Measurements from ENCODE around the gene ULK3. TPM values are rescaled to one million over a fixed set of nuclear protein-coding genes. Genes with fewer than 3 reads are reported as not detected.

ULK3 gene
- total RNA-seq, 1 donor from 2014 or later, result 37.3 TPM

DNA sequence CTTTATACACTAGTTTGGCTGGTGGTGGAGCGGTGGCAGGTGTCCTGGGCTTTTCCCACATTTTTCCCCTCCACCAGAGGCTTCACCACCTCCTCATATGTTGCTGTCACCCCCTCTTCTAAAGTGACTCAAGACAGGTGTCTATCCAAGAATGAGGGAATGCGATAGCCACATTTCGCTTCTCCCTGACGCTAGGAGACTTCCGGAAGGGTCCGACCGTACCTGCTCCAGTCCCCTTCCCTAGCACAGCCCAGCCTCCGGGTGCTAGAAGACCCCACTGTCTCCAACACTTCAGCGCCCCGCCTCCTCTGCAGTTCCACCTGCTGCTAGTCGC lies 29.7 kb upstream of the ULK3 start:
- Mint-ChIP-seq H3K27ac (peak overlapping the region; percentile 96), H3K27me3 (peaks cover 2% of the 10 kb centered on the region), H3K4me3 (ENCODE audit: low read depth) (peak overlapping the region; percentile 92), H3K4me1 (ENCODE audit: low read depth) (peaks cover 17% of the 10 kb centered on the region), H3K36me3 (ENCODE audit: insufficient read depth) (peaks cover 11% of the 10 kb centered on the region), H3K9me3 (ENCODE audit: low read depth) (no peaks in the 10 kb centered on the region)
- TF ChIP-seq, protein P1, sequence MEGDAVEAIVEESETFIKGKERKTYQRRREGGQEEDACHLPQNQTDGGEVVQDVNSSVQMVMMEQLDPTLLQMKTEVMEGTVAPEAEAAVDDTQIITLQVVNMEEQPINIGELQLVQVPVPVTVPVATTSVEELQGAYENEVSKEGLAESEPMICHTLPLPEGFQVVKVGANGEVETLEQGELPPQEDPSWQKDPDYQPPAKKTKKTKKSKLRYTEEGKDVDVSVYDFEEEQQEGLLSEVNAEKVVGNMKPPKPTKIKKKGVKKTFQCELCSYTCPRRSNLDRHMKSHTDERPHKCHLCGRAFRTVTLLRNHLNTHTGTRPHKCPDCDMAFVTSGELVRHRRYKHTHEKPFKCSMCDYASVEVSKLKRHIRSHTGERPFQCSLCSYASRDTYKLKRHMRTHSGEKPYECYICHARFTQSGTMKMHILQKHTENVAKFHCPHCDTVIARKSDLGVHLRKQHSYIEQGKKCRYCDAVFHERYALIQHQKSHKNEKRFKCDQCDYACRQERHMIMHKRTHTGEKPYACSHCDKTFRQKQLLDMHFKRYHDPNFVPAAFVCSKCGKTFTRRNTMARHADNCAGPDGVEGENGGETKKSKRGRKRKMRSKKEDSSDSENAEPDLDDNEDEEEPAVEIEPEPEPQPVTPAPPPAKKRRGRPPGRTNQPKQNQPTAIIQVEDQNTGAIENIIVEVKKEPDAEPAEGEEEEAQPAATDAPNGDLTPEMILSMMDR (IDR thresholded peaks at IDR 0.05; ENCODE audit: unreplicated experiment), result no peak
- no peak for DNase-seq (ENCODE audit: low spot score, unreplicated experiment)

DNA sequence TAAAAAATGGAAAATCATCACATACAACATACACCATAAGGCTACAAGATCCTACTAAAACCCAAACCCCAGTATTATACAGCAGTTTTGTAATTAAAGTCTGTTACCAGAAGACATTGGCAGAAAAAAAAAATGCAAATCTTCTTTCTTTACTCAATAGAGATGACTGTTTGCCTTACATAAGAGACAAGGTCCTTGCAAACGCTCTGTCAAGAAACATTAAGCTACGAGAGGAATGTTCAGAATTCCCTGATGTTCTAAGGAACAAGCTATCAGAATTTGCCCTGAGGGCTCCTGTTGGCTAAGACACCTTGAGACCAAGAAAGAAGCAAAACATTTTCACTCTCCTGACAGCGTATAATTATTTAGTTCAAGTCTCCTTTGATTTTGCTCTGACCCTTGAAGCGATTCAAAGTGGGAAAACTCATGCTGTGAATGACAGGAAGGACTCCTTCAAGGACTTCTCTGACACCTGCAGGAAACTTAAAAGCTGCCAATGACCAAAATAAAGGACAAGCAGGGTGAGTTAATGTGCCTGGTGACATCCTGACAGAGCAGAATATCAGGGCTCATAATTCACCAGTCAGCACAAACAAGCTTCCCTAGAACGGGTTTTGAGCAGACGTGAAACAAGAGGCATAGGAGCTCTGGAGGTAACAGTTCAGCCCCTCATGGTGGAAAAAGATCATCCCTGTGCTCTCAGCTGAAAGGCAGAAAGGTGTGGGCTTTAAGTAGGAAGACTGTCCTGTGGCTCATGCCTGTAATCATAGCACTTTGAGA lies 27.7 kb upstream of the ULK3 start:
- no peaks in the 10 kb centered on the region for H3K27me3 Mint-ChIP-seq
- H3K27ac Mint-ChIP-seq, result no peak overlapping the region
- H3K9me3 Mint-ChIP-seq (ENCODE audit: low read depth), result no peaks in the 10 kb centered on the region
- H3K4me3 Mint-ChIP-seq (ENCODE audit: low read depth), result peak overlapping the region; percentile 49
- H3K36me3 Mint-ChIP-seq (ENCODE audit: insufficient read depth), result peaks cover 15% of the 10 kb centered on the region
- peaks cover 24% of the 10 kb centered on the region for H3K4me1 Mint-ChIP-seq (ENCODE audit: low read depth)
- DNase-seq (ENCODE audit: low spot score, unreplicated experiment), result no peak
- TF ChIP-seq, protein P1 (IDR thresholded peaks at IDR 0.05; ENCODE audit: unreplicated experiment), result no peak

DNA sequence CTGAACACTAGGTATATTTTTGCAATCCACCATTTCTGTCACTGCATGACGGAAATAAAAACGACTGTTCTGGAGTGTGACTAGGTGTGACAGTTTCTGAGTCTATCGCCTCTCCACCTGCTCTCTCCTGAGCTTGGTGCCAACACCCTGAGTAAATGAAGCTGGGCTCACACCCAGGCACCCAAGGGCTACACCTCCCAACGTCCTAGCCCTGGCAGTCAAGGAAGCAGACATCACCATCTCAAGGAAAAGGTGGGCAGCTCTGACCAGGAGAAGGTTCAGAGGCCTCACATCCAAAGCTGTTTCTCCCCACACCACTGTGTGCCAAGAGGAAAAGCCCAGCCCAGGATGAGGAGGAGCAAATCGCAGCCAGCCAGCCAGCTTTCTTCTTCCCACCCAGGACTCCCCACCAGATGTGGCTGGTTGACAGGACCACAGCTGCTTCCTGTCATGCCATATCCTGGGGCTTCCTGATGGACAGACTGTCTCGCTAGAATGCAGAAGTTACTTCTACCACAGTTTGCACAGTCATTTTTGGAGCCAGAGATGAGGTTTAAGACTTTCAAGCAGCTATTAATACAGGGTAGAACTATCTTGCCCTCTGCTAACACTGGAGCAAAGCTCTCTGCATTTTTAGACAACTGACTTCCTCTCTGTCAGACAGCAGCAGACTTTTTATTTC lies 26.9 kb upstream of the ULK3 start:
- H3K4me3 Mint-ChIP-seq (ENCODE audit: low read depth), result peak overlapping the region; percentile 49
- H3K36me3 Mint-ChIP-seq (ENCODE audit: insufficient read depth), result peaks cover 16% of the 10 kb centered on the region
- no peaks in the 10 kb centered on the region for H3K27me3 Mint-ChIP-seq
- TF ChIP-seq, protein P1 (IDR thresholded peaks at IDR 0.05; ENCODE audit: unreplicated experiment), result no peak
- DNase-seq (ENCODE audit: low spot score, unreplicated experiment), result no peak
- H3K27ac Mint-ChIP-seq, result no peak overlapping the region
- no peaks in the 10 kb centered on the region for H3K9me3 Mint-ChIP-seq (ENCODE audit: low read depth)
- peaks cover 27% of the 10 kb centered on the region for H3K4me1 Mint-ChIP-seq (ENCODE audit: low read depth)

DNA sequence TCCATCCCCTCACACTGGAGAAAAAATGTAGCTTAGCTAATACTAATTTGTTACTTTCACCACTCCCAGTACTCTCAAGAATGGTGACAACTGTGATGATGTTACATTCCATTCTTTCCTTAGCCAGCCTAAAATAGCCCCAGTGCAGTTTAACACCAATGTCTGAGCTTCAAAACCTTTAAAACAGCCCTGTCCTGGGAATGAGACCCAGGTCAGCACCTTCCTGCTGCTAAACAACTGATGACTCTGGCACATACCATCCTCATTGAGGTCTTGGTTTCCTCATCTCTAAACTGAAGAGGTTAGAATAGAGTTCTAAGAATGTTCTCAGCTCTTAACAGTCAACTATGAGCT lies 26.4 kb upstream of the ULK3 start:
- peaks cover 16% of the 10 kb centered on the region for H3K36me3 Mint-ChIP-seq (ENCODE audit: insufficient read depth)
- no peaks in the 10 kb centered on the region for H3K9me3 Mint-ChIP-seq (ENCODE audit: low read depth)
- H3K4me3 Mint-ChIP-seq (ENCODE audit: low read depth), result no peak overlapping the region
- no peak overlapping the region for H3K27ac Mint-ChIP-seq
- DNase-seq (ENCODE audit: low spot score, unreplicated experiment), result no peak
- H3K4me1 Mint-ChIP-seq (ENCODE audit: low read depth), result peaks cover 27% of the 10 kb centered on the region
- TF ChIP-seq, protein P1 (IDR thresholded peaks at IDR 0.05; ENCODE audit: unreplicated experiment), result no peak
- H3K27me3 Mint-ChIP-seq, result no peaks in the 10 kb centered on the region

DNA sequence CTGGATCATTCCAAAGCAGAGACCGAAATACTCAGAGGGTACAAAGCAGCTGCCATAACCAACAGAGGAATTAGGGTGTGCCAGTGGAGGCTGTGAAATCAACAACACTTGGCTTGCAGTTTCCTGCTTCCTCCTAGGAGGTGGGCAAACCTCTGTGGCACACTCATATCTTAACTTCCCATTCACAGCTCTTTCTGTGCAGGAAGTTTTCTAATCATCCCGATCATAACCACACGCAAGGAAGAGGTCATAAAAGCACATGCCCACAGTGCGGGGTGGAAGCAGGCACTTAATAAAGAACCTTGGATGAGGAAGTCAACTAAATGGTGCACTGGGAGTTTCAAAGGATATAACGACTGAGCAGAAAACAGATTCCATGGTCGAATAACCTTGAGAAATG lies 25.1 kb upstream of the ULK3 start:
- no peak overlapping the region for H3K4me3 Mint-ChIP-seq (ENCODE audit: low read depth)
- H3K36me3 Mint-ChIP-seq (ENCODE audit: insufficient read depth), result peaks cover 19% of the 10 kb centered on the region
- peaks cover 27% of the 10 kb centered on the region for H3K4me1 Mint-ChIP-seq (ENCODE audit: low read depth)
- H3K27me3 Mint-ChIP-seq, result no peaks in the 10 kb centered on the region
- peak overlapping the region; percentile 21 for H3K27ac Mint-ChIP-seq
- TF ChIP-seq, protein P1 (IDR thresholded peaks at IDR 0.05; ENCODE audit: unreplicated experiment), result no peak
- no peaks in the 10 kb centered on the region for H3K9me3 Mint-ChIP-seq (ENCODE audit: low read depth)
- no peak for DNase-seq (ENCODE audit: low spot score, unreplicated experiment)
